PC-3 (cell line): Measurements from ENCODE around the gene TMC1.

Experiments
- EZH2 ChIP-seq: fragments of 300-600 bp; sonication (generic); IDR thresholded peaks from one replicate; pipeline ENCODE4 v1.6.1; 2017; ENCODE audit warnings: antibody characterized with exemption, mild to moderate bottlenecking, low read length; ENCODE audit not compliant: unreplicated experiment
- TF ChIP-seq, protein P1 (sequence below): fragments of 300-600 bp; sonication (generic); conservative IDR thresholded peaks from 2 replicates; pipeline ENCODE4 v1.5.1; 2017; ENCODE audit warnings: antibody characterized with exemption, low read depth, mild to moderate bottlenecking, low read length

- TF ChIP-seq, protein P1, sequence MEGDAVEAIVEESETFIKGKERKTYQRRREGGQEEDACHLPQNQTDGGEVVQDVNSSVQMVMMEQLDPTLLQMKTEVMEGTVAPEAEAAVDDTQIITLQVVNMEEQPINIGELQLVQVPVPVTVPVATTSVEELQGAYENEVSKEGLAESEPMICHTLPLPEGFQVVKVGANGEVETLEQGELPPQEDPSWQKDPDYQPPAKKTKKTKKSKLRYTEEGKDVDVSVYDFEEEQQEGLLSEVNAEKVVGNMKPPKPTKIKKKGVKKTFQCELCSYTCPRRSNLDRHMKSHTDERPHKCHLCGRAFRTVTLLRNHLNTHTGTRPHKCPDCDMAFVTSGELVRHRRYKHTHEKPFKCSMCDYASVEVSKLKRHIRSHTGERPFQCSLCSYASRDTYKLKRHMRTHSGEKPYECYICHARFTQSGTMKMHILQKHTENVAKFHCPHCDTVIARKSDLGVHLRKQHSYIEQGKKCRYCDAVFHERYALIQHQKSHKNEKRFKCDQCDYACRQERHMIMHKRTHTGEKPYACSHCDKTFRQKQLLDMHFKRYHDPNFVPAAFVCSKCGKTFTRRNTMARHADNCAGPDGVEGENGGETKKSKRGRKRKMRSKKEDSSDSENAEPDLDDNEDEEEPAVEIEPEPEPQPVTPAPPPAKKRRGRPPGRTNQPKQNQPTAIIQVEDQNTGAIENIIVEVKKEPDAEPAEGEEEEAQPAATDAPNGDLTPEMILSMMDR: no peak
- no peak for TF ChIP-seq EZH2
These were observed 124.7 kb downstream of the TMC1 start for GRCh38 chr9:72646061-72646460.
